Panc1 (cell line): ENCODE results near the gene CRIP1.

ENCODE experiments used
- CTCF ChIP-seq: fragments of 450-650 bp; IDR thresholded peaks from 2 replicates; pipeline ENCODE4 v1.5.1; 2017; ENCODE audit warnings: mild to moderate bottlenecking
- POLR2AphosphoS5 ChIP-seq: IDR thresholded peaks from 2 replicates; pipeline ENCODE4 v1.6.1; 2012; ENCODE audit warnings: mild to moderate bottlenecking, low read depth, low read length, moderate library complexity
- TCF7L2 ChIP-seq: IDR thresholded peaks from 2 replicates; pipeline ENCODE4 v1.6.1; 2011; ENCODE audit warnings: mild to moderate bottlenecking, low read depth, low read length, inconsistent platforms

GRCh38 chr14:105532735-105533141 is 46.1 kb downstream of the CRIP1 start:
- TF ChIP-seq CTCF = peak; percentile 72
- no peak for TF ChIP-seq POLR2AphosphoS5
- TF ChIP-seq TCF7L2 = no peak
